G401 (cell line): ENCODE data around the gene CSNK1G2. TPM values are rescaled to one million over a fixed set of nuclear protein-coding genes. Genes with fewer than 3 reads are reported as not detected.
A peak's percentile ranks its signal among the peaks of the same experiment; 100 is the strongest.

ENCODE experiments used
- DNase-seq: peaks from one replicate; pipeline ENCODE4 v3.0.0-alpha.2; 2015; ENCODE audit warnings: low spot score
- in situ Hi-C: cut with HindIII; loops from 2 replicates; pipeline ENCODE4 v1.10.0; 2016; ENCODE audit warnings: low sequenced_read_pairs, mixed read lengths
- total RNA-seq: library from RNA; depleted of rRNA; stranded (reverse); fragments of >200 nt; shearing (Covaris generic); gene quantifications from 2 replicates; pipeline ENCODE4 v1.2.3, GENCODE V29; 2014

Gene CSNK1G2
- total RNA-seq, 1 experiment from 2014 or later = 81.9 TPM

GRCh38 chr19:1914826-1915341 lies 26.1 kb upstream of the CSNK1G2 start:
- in situ Hi-C loops = no loop called here
- peak; percentile 57 for DNase-seq

GRCh38 chr19:1917146-1917545 lies 23.8 kb upstream of the CSNK1G2 start:
- DNase-seq = no peak
- in situ Hi-C loops = no loop called here

GRCh38 chr19:1917926-1918325 lies 23.0 kb upstream of the CSNK1G2 start:
- no peak for DNase-seq
- in situ Hi-C loops = no loop called here

- DNase-seq = peak; percentile 27
- in situ Hi-C loops = no loop called here
Measured at GRCh38 chr19:1918975-1919374, 22.0 kb upstream of the CSNK1G2 start.

- in situ Hi-C loops = no loop called here
Measured at GRCh38 chr19:1920644-1921043, 20.3 kb upstream of the CSNK1G2 start.

GRCh38 chr19:1921326-1921725 lies 19.6 kb upstream of the CSNK1G2 start:
- in situ Hi-C loops = no loop called here
- no peak for DNase-seq

More at GRCh38 chr19:1920644-1921043, 20.3 kb upstream of the CSNK1G2 start:
- no peak for DNase-seq

GRCh38 chr19:1921825-1922224 lies 19.1 kb upstream of the CSNK1G2 start:
- DNase-seq = no peak
- in situ Hi-C loops = no loop called here

- DNase-seq = no peak
- in situ Hi-C loops = no loop called here
Measured at GRCh38 chr19:1922803-1923202, 18.2 kb upstream of the CSNK1G2 start.

GRCh38 chr19:1923319-1923718 lies 17.7 kb upstream of the CSNK1G2 start:
- DNase-seq = no peak
- in situ Hi-C loops = no loop called here

GRCh38 chr19:1924320-1924961 lies 16.5 kb upstream of the CSNK1G2 start:
- in situ Hi-C loops = no loop called here
- DNase-seq = no peak

- in situ Hi-C loops = no loop called here
- no peak for DNase-seq
Measured at GRCh38 chr19:1925544-1925943, 15.4 kb upstream of the CSNK1G2 start.

- peak; percentile 80 for DNase-seq
- in situ Hi-C loops = no loop called here
Measured at GRCh38 chr19:1929021-1929742, 11.8 kb upstream of the CSNK1G2 start.

- in situ Hi-C loops = no loop called here
- no peak for DNase-seq
Measured at GRCh38 chr19:1931445-1931844, 9.5 kb upstream of the CSNK1G2 start.

- DNase-seq = no peak
- in situ Hi-C loops = no loop called here
Measured at GRCh38 chr19:1932395-1932794, 8.6 kb upstream of the CSNK1G2 start.

- DNase-seq = no peak
- in situ Hi-C loops = no loop called here
Measured at GRCh38 chr19:1933244-1933643, 7.7 kb upstream of the CSNK1G2 start.

GRCh38 chr19:1933942-1934341 lies 7.0 kb upstream of the CSNK1G2 start:
- no peak for DNase-seq
- in situ Hi-C loops = no loop called here

GRCh38 chr19:1935484-1936208 lies 5.3 kb upstream of the CSNK1G2 start:
- in situ Hi-C loops = no loop called here
- no peak for DNase-seq

GRCh38 chr19:1936430-1936829 lies 4.5 kb upstream of the CSNK1G2 start:
- in situ Hi-C loops = no loop called here
- no peak for DNase-seq

- in situ Hi-C loops = no loop called here
- DNase-seq = no peak
Measured at GRCh38 chr19:1936916-1937610, 3.9 kb upstream of the CSNK1G2 start.

- no peak for DNase-seq
- in situ Hi-C loops = no loop called here
Measured at GRCh38 chr19:1938071-1938470, 2.9 kb upstream of the CSNK1G2 start.
